ENCODE results near the gene CHTOP.

GRCh38 chr1:153643100-153643499 lies 9.2 kb downstream of the CHTOP start:
- TF ChIP-seq, protein P1, sequence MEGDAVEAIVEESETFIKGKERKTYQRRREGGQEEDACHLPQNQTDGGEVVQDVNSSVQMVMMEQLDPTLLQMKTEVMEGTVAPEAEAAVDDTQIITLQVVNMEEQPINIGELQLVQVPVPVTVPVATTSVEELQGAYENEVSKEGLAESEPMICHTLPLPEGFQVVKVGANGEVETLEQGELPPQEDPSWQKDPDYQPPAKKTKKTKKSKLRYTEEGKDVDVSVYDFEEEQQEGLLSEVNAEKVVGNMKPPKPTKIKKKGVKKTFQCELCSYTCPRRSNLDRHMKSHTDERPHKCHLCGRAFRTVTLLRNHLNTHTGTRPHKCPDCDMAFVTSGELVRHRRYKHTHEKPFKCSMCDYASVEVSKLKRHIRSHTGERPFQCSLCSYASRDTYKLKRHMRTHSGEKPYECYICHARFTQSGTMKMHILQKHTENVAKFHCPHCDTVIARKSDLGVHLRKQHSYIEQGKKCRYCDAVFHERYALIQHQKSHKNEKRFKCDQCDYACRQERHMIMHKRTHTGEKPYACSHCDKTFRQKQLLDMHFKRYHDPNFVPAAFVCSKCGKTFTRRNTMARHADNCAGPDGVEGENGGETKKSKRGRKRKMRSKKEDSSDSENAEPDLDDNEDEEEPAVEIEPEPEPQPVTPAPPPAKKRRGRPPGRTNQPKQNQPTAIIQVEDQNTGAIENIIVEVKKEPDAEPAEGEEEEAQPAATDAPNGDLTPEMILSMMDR (IDR thresholded peaks at IDR 0.05) = no peak
- TF ChIP-seq ZFX (IDR thresholded peaks at IDR 0.05; ENCODE audit: borderline replicate concordance) = no peak

Measured in 22Rv1 (cell line).